A549 (cell line): ENCODE measurements around the gene KLF6. TPM values are rescaled to one million over a fixed set of nuclear protein-coding genes. Genes with fewer than 3 reads are reported as not detected.

Source experiments
- ATAC-seq, 2 experiments: fragments of 200-7000 bp in 1 of 2; fragments of >200 bp in 1 of 2; cut with Nextera tagmentation in 1 of 2; cut with Tn5 transposase in 1 of 2; 3 replicates each; pipeline versions ENCODE4 v1.8.0 to v1.9.1; 2018 to 2020; ENCODE audit warnings: mild to moderate bottlenecking in 1 of 2, moderate library complexity in 1 of 2
- CTCF ChIA-PET: fragments of 300-600 bp; sonication (Branson Sonifier 250); formaldehyde crosslinking; extraction: SDS; loops from one replicate; lab custom pipeline; 2021; ENCODE audit warnings: antibody characterized with exemption, inconsistent platforms; lab: Yijun Ruan, JAX
- POLR2A ChIA-PET: fragments of 350-600 bp; formaldehyde crosslinking; extraction: SDS; loops from one replicate; lab custom pipeline; 2021; ENCODE audit warnings: antibody characterized with exemption, inconsistent platforms; lab: Yijun Ruan, JAX
- DNase-seq, 2 experiments: peaks; one replicate each; pipeline versions ENCODE4 v3.0.0 to v3.0.0-alpha.2; 2011 to 2016; ENCODE audit warnings: low read depth in 1 of 2, low spot score in 1 of 2
- FAIRE-seq: peaks from 2 replicates; lab custom pipeline; 2011; peaks lifted over from hg19 to GRCh38; lab: Jason Lieb, UNC
- H3K27ac ChIP-seq, 2 experiments: fragments of >200 bp; sonication (Bioruptor Twin); formaldehyde crosslinking; 3 replicates each; pipeline ENCODE4 v1.5.1; 2016 to 2017
- H3K4me1 ChIP-seq: fragments of >200 bp; sonication (Bioruptor Twin); formaldehyde crosslinking; 3 replicates; pipeline ENCODE4 v1.6.1; 2016
- H3K4me2 ChIP-seq: fragments of >200 bp; sonication (Bioruptor Twin); formaldehyde crosslinking; 3 replicates; pipeline ENCODE4 v1.6.1; 2016
- H3K4me3 ChIP-seq: fragments of >200 bp; sonication (Bioruptor Twin); formaldehyde crosslinking; 3 replicates; pipeline ENCODE4 v1.5.1; 2016
- H3K9me3 ChIP-seq: fragments of >200 bp; sonication (Bioruptor Twin); formaldehyde crosslinking; 3 replicates; pipeline ENCODE4 v1.6.1; 2016
- CTCF ChIP-seq: fragments of >200 bp; sonication (Bioruptor Twin); formaldehyde crosslinking; IDR thresholded peaks from 3 replicates; pipeline ENCODE4 v1.5.1; 2016
- EHF ChIP-seq: fragments of 250-450 bp; sonication (Bioruptor Pico); IDR thresholded peaks from 2 replicates; pipeline ENCODE4 v1.5.0; 2020; ENCODE audit warnings: mild to moderate bottlenecking
- EP300 ChIP-seq, 2 experiments: fragments of >200 bp; sonication (Bioruptor Twin); formaldehyde crosslinking; IDR thresholded peaks; 2 replicates in 1 of 2; 3 replicates in 1 of 2; pipeline ENCODE4 v1.6.1; 2016 to 2017
- FOSB ChIP-seq: fragments of 250-450 bp; sonication (Bioruptor Pico); IDR thresholded peaks from 2 replicates; pipeline ENCODE4 v1.5.0; 2020; ENCODE audit warnings: mild to moderate bottlenecking, moderate library complexity
- FOSL2 ChIP-seq, 2 experiments: fragments of 450-650 bp in 1 of 2; fragments of >200 bp in 1 of 2; sonication (Bioruptor Twin) in 1 of 2; formaldehyde crosslinking; IDR thresholded peaks; 2 replicates each; pipeline versions ENCODE4 v1.5.0 to v1.6.1; 2016 to 2020; ENCODE audit warnings: mild to moderate bottlenecking in 1 of 2, moderate library complexity in 1 of 2
- GATA3 ChIP-seq: IDR thresholded peaks from 2 replicates; pipeline ENCODE4 v1.6.1; 2012; ENCODE audit warnings: borderline replicate concordance
- HDAC2 ChIP-seq: fragments of 200-600 bp; sonication (generic); IDR thresholded peaks from 2 replicates; pipeline ENCODE4 v1.6.1; 2016
- HES2 ChIP-seq: fragments of >200 bp; sonication (Bioruptor Twin); formaldehyde crosslinking; IDR thresholded peaks from 2 replicates; pipeline ENCODE4 v1.6.1; 2016
- HOXA7 ChIP-seq: fragments of 250-450 bp; sonication (Bioruptor Pico); IDR thresholded peaks from 2 replicates; pipeline ENCODE4 v1.5.0; 2020; ENCODE audit warnings: mild to moderate bottlenecking, moderate library complexity
- JUN ChIP-seq, 2 experiments: fragments of >200 bp; sonication (Bioruptor Twin); formaldehyde crosslinking; IDR thresholded peaks; 2 replicates in 1 of 2; 3 replicates in 1 of 2; pipeline ENCODE4 v1.6.1; 2016 to 2017
- JUNB ChIP-seq: fragments of >200 bp; sonication (Bioruptor Twin); formaldehyde crosslinking; IDR thresholded peaks from 2 replicates; pipeline ENCODE4 v1.6.1; 2016
- MAX ChIP-seq: IDR thresholded peaks from 2 replicates; pipeline ENCODE4 v1.6.1; 2012
- MYC ChIP-seq: IDR thresholded peaks from 2 replicates; pipeline ENCODE4 v1.6.1; 2012; ENCODE audit warnings: mild to moderate bottlenecking, inconsistent platforms, low read length, improper control_type of control experiment, borderline replicate concordance
- POLR2AphosphoS2 ChIP-seq: conservative IDR thresholded peaks from 2 replicates; pipeline ENCODE4 v1.6.1; 2012; ENCODE audit warnings: low read length, improper control_type of control experiment, inconsistent platforms
- RAD21 ChIP-seq, 2 experiments: fragments of >200 bp in 1 of 2; sonication (Bioruptor Twin) in 1 of 2; formaldehyde crosslinking in 1 of 2; IDR thresholded peaks in 1 of 2; conservative IDR thresholded peaks in 1 of 2; 2 replicates in 1 of 2; 3 replicates in 1 of 2; pipeline ENCODE4 v1.6.1; 2012 to 2018; ENCODE audit warnings: inconsistent platforms in 1 of 2
- RARB ChIP-seq: fragments of 250-450 bp; sonication (Bioruptor Pico); IDR thresholded peaks from 2 replicates; pipeline ENCODE4 v1.8.0; 2021; ENCODE audit warnings: mild to moderate bottlenecking, moderate library complexity
- TP53 ChIP-seq: fragments of 250-450 bp; sonication (Bioruptor Pico); IDR thresholded peaks from 2 replicates; pipeline ENCODE4 v1.5.0; 2021; ENCODE audit warnings: mild to moderate bottlenecking, moderate library complexity
- WGBS: methylation state at CpG from one replicate; pipeline ENCODE4 v1.1.6; 2017; ENCODE audit errors: missing lambda C conversion rate; 5-methylcytosine and 5-hydroxymethylcytosine counted together
- polyA plus RNA-seq, 4 experiments: library from polyadenylated mRNA; depleted of rRNA in 3 of 4; stranded (reverse); fragments of >200 nt; fragmentation: RNase III in 1 of 4; extraction: RNeasy Plus Mini Kit Qiagen cat#74134 plus additional on column Dnase treatment in 1 of 4; gene quantifications; 2 replicates in 3 of 4; 3 replicates in 1 of 4; pipeline ENCODE4 v1.2.3, GENCODE V29; 2011 to 2017

Gene KLF6
- polyA plus RNA-seq, 2 of the 4 experiments (the other 2 are of a cell fraction): 31.9 to 86.8 TPM

GRCh38 chr10:3783682-3784432 lies 1.2 kb downstream of the KLF6 start (continued):
- TF ChIP-seq RARB (CRISPR knock-in tag) (peak; percentile 36; the same call in 1 of the 2 replicates), EP300 (IDR thresholded peaks at IDR 0.05) (peak; percentile 51 to 55; a peak in 2 of 5 replicates), CTCF (no peak)

GRCh38 chr10:3783316-3783681 lies 1.7 kb downstream of the KLF6 start:
- Histone ChIP-seq H3K4me3 (peak overlapping the region; percentile 77), H3K9me3 (no peaks in the 10 kb centered on the region), H3K4me1 (peaks cover 47% of the 10 kb centered on the region), H3K27ac (peak overlapping the region; percentile 95 to 98), H3K4me2 (peak overlapping the region; percentile 83)
- ATAC-seq (peak in 1 of 2 experiments; percentile 10; a peak in 3 of 6 replicates), FAIRE-seq (no peak), DNase-seq (peak in 1 of 2 experiments; percentile 48)
- POLR2A ChIA-PET: interaction anchor here (0.8 to 4.0 kb wide), 7 partner anchors 9 to 561 kb away, joined by 3 to 79 read pairs (median 27); no protein-coding TSS in a partner anchor
- WGBS: 0% methylated on average over 11 of the region's 12 CpGs
- TF ChIP-seq HDAC2 (0 out of 2 replicates have a peak, but pooled peaks have one; percentile 59), HES2 (no peak), RAD21 (conservative IDR thresholded peaks at IDR 0.05 in 1 of 2, IDR thresholded peaks at IDR 0.05 in 1 of 2) (peak in 1 of 2 experiments; percentile 10; a peak in 1 of 5 replicates)
- CTCF ChIA-PET: interaction anchor here (0.6 to 2.8 kb wide), 4 partner anchors 69 to 988 kb away, joined by 3 to 7 read pairs (median 6); no protein-coding TSS in a partner anchor

GRCh38 chr10:3782451-3783315 lies 2.3 kb downstream of the KLF6 start:
- FAIRE-seq (no peak), ATAC-seq (peak in 1 of 2 experiments; percentile 11; a peak in 3 of 6 replicates), DNase-seq (peak in 1 of 2 experiments; percentile 82)
- Histone ChIP-seq H3K4me2 (peak overlapping the region; percentile 83), H3K9me3 (no peaks in the 10 kb centered on the region), H3K4me1 (peaks cover 53% of the 10 kb centered on the region), H3K27ac (peak overlapping the region; percentile 95 to 98), H3K4me3 (peak overlapping the region; percentile 77)
- TF ChIP-seq RAD21 (conservative IDR thresholded peaks at IDR 0.05 in 1 of 2, IDR thresholded peaks at IDR 0.05 in 1 of 2) (peak in 1 of 2 experiments; percentile 17; a peak in 1 of 5 replicates), EHF (CRISPR knock-in tag) (no peak), JUNB (peak; percentile 58; the same call in 1 of the 2 replicates), CTCF (no peak), TP53 (CRISPR knock-in tag) (no peak; the same call in 1 of the 2 replicates), MYC (0 out of 2 replicates have a peak, but pooled peaks have one; percentile 15), MAX (no peak), GATA3 (peak; percentile 51; the same call in 1 of the 2 replicates), HOXA7 (CRISPR knock-in tag) (0 out of 2 replicates have a peak, but pooled peaks have one; percentile 9), JUN (IDR thresholded peaks at IDR 0.05) (peak in 1 of 2 experiments; percentile 29; a peak in 2 of 5 replicates), RARB (CRISPR knock-in tag) (peak; percentile 73; the same call in 1 of the 2 replicates), FOSL2 (IDR thresholded peaks at IDR 0.05) (peak; percentile 80), FOSL2 (CRISPR knock-in tag; IDR thresholded peaks at IDR 0.05) (peak; percentile 98), POLR2AphosphoS2 (peak; percentile 75), FOSB (CRISPR knock-in tag) (peak; percentile 66; the same call in 1 of the 2 replicates), HES2 (no peak)
- CTCF ChIA-PET: interaction anchor here (1.0 to 2.8 kb wide), 5 partner anchors 23 to 988 kb away, joined by 4 to 8 read pairs (median 6); no protein-coding TSS in a partner anchor
- POLR2A ChIA-PET: interaction anchor here (0.7 to 4.0 kb wide), 5 partner anchors 70 to 562 kb away, joined by 3 to 79 read pairs (median 27); no protein-coding TSS in a partner anchor
- WGBS: 6% methylated on average over 13 of the region's 13 CpGs
